Choroid plexus epithelial cell (primary cell): Measurements from ENCODE around the gene CREBBP.

Source experiments
- DNase-seq: peaks from one replicate; pipeline ENCODE4 v3.0.0-alpha.2; 2010; ENCODE audit warnings: low read depth
- H3K4me3 ChIP-seq: 2 replicates; pipeline ENCODE4 v1.5.1; 2011; ENCODE audit warnings: low read depth, mild to moderate bottlenecking, control low read depth, low read length, moderate library complexity
- TF ChIP-seq, protein P1 (sequence below): conservative IDR thresholded peaks from 2 replicates; pipeline ENCODE4 v1.5.1; 2011; ENCODE audit warnings: low read depth, mild to moderate bottlenecking, control low read depth, inconsistent platforms, low read length, moderate library complexity

Gene CREBBP

GRCh38 chr16:3835089-3835602 lies 45.4 kb downstream of the CREBBP start:
- H3K4me3 ChIP-seq = no peak overlapping the region
- TF ChIP-seq, protein P1, sequence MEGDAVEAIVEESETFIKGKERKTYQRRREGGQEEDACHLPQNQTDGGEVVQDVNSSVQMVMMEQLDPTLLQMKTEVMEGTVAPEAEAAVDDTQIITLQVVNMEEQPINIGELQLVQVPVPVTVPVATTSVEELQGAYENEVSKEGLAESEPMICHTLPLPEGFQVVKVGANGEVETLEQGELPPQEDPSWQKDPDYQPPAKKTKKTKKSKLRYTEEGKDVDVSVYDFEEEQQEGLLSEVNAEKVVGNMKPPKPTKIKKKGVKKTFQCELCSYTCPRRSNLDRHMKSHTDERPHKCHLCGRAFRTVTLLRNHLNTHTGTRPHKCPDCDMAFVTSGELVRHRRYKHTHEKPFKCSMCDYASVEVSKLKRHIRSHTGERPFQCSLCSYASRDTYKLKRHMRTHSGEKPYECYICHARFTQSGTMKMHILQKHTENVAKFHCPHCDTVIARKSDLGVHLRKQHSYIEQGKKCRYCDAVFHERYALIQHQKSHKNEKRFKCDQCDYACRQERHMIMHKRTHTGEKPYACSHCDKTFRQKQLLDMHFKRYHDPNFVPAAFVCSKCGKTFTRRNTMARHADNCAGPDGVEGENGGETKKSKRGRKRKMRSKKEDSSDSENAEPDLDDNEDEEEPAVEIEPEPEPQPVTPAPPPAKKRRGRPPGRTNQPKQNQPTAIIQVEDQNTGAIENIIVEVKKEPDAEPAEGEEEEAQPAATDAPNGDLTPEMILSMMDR = no peak
- no peak for DNase-seq

- TF ChIP-seq, protein P1 = no peak
These were observed 47.8 kb downstream of the CREBBP start for GRCh38 chr16:3832668-3833067.

DNA sequence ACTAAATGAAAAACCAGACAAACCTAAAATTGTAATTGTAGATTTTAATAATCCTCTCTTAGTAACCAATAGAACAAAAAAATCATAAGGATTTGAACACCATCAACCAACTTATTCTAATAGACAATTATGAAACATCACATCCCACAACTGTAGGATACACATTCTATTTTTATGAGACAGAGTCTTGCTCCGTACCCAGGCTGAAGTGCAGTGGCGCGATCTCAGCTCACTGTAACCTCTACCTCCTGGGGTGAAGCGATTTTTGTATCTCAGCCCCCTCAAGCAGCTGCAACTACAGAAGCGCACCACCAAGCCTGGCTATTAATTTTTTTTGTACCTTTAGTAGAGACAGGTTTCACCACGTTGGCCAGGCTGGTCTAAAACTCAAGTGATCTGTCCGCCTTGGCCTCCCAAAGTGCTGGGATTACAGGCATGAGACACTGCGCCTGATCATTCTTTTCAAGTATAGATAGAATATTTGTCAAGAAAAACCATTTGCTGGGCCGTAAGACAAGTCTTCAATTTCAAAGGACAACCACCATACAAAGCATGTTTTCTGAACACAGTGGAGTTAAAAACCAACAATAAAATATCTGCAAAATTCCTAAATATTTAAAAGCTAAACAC lies 49.8 kb downstream of the CREBBP start:
- no peak for DNase-seq
- no peak overlapping the region for H3K4me3 ChIP-seq
- TF ChIP-seq, protein P1 = no peak

More at GRCh38 chr16:3832668-3833067, 47.8 kb downstream of the CREBBP start:
- no peak overlapping the region for H3K4me3 ChIP-seq
- no peak for DNase-seq

- H3K4me3 ChIP-seq = no peak overlapping the region
- DNase-seq = peak; percentile 34
- TF ChIP-seq, protein P1 = no peak
These were observed 50.6 kb downstream of the CREBBP start for GRCh38 chr16:3829631-3830536.

DNA sequence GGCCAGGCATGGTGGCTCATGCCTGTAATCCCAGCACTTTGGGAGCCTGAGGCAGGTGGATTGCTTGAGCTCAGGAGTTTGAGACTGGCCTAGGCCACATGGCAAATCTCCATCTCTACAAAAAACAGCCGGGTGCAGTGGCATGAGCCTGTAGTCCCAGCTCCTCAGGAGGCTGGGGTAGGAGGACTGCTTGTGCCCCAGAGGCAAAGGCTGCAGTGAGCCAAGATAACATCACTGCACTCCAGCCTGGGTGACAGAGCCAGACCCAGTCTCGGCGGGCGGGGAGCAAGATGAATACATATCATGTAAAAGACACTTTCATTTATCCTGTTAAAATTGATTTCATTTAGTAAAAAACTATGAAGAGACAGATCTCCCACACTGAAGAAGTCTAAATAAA lies 54.6 kb downstream of the CREBBP start:
- H3K4me3 ChIP-seq = no peak overlapping the region
- TF ChIP-seq, protein P1 = no peak
- no peak for DNase-seq

DNA sequence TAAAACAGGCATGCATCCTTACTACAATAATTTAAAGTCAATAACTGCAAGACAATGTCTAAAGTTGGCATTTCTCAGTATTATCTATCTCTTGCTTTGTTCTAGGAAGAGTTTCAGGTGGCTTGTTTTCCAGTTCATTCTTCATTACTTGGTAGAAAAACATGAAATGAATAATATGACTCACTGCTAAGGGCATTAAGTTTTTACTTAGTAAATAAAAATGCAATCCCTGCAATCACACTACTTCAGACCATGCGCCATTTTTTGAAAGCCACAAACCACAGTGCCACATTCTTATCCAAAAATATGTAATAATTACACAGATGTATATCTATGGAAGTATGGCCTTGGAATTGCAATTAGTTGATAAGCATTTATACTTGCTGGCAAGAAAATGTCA lies 55.4 kb downstream of the CREBBP start:
- DNase-seq = peak; percentile 70
- H3K4me3 ChIP-seq = no peak overlapping the region
- TF ChIP-seq, protein P1 = no peak
